ENCODE measurements around the gene NRF1. TPM values are rescaled to one million over a fixed set of nuclear protein-coding genes. Genes with fewer than 3 reads are reported as not detected.

NRF1 gene
- total and polyA plus RNA-seq, 2 of the 8 experiments (the other 6 are each of a cell fraction or from before 2014, with no cell fraction given), result 18.2 to 21.4 TPM

- 0 out of 2 replicates have a peak, but pooled peaks have one; percentile 7 for TF ChIP-seq KDM1A (IDR thresholded peaks at IDR 0.05; ENCODE audit: borderline replicate concordance, low read length)
- no peak for TF ChIP-seq CTBP2 (IDR thresholded peaks at IDR 0.05; ENCODE audit: borderline replicate concordance, insufficient read depth, insufficient read length, low read length)
- no peak for TF ChIP-seq TEAD4 (IDR thresholded peaks at IDR 0.05; ENCODE audit: low read depth, low read length)
- no peak for TF ChIP-seq NRF1 (IDR thresholded peaks at IDR 0.05; ENCODE audit: low read depth, low read length)
Observed at GRCh38 chr7:129777195-129777844, 165.8 kb downstream of the NRF1 start (continued).
